ENCODE data around the gene RBM33. TPM values are rescaled to one million over a fixed set of nuclear protein-coding genes. Genes with fewer than 3 reads are reported as not detected.
A peak's percentile ranks its signal among the peaks of the same experiment; 100 is the strongest.

The RBM33 gene
- total and polyA plus RNA-seq, 2 of the 13 experiments (the other 11 are each of a cell fraction or from before 2014, with no cell fraction given), result 12.4 to 28.9 TPM

GRCh38 chr7:155618708-155619633 is 25.5 kb upstream of the RBM33 start (continued):
- TF ChIP-seq, protein P1, sequence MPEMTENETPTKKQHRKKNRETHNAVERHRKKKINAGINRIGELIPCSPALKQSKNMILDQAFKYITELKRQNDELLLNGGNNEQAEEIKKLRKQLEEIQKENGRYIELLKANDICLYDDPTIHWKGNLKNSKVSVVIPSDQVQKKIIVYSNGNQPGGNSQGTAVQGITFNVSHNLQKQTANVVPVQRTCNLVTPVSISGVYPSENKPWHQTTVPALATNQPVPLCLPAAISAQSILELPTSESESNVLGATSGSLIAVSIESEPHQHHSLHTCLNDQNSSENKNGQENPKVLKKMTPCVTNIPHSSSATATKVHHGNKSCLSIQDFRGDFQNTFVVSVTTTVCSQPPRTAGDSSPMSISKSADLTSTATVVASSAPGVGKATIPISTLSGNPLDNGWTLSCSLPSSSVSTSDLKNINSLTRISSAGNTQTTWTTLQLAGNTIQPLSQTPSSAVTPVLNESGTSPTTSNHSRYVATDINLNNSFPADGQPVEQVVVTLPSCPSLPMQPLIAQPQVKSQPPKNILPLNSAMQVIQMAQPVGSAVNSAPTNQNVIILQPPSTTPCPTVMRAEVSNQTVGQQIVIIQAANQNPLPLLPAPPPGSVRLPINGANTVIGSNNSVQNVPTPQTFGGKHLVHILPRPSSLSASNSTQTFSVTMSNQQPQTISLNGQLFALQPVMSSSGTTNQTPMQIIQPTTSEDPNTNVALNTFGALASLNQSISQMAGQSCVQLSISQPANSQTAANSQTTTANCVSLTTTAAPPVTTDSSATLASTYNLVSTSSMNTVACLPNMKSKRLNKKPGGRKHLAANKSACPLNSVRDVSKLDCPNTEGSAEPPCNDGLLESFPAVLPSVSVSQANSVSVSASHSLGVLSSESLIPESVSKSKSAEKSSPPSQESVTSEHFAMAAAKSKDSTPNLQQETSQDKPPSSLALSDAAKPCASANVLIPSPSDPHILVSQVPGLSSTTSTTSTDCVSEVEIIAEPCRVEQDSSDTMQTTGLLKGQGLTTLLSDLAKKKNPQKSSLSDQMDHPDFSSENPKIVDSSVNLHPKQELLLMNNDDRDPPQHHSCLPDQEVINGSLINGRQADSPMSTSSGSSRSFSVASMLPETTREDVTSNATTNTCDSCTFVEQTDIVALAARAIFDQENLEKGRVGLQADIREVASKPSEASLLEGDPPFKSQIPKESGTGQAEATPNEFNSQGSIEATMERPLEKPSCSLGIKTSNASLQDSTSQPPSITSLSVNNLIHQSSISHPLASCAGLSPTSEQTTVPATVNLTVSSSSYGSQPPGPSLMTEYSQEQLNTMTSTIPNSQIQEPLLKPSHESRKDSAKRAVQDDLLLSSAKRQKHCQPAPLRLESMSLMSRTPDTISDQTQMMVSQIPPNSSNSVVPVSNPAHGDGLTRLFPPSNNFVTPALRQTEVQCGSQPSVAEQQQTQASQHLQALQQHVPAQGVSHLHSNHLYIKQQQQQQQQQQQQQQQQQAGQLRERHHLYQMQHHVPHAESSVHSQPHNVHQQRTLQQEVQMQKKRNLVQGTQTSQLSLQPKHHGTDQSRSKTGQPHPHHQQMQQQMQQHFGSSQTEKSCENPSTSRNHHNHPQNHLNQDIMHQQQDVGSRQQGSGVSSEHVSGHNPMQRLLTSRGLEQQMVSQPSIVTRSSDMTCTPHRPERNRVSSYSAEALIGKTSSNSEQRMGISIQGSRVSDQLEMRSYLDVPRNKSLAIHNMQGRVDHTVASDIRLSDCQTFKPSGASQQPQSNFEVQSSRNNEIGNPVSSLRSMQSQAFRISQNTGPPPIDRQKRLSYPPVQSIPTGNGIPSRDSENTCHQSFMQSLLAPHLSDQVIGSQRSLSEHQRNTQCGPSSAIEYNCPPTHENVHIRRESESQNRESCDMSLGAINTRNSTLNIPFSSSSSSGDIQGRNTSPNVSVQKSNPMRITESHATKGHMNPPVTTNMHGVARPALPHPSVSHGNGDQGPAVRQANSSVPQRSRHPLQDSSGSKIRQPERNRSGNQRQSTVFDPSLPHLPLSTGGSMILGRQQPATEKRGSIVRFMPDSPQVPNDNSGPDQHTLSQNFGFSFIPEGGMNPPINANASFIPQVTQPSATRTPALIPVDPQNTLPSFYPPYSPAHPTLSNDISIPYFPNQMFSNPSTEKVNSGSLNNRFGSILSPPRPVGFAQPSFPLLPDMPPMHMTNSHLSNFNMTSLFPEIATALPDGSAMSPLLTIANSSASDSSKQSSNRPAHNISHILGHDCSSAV (CRISPR knock-in tag; IDR thresholded peaks at IDR 0.05; ENCODE audit: borderline replicate concordance), result no peak
- TF ChIP-seq ZNF3 (CRISPR knock-in tag; IDR thresholded peaks at IDR 0.05), result no peak
- TF ChIP-seq HIC2 (CRISPR knock-in tag; IDR thresholded peaks at IDR 0.05; ENCODE audit: low read depth), result no peak; the same call in 1 of the 2 replicates
- 0 out of 2 replicates have a peak, but pooled peaks have one; percentile 43 for TF ChIP-seq CAMTA2 (CRISPR knock-in tag; IDR thresholded peaks at IDR 0.05; ENCODE audit: borderline replicate concordance)
- TF ChIP-seq ZNF382 (CRISPR knock-in tag; IDR thresholded peaks at IDR 0.05; ENCODE audit: borderline replicate concordance), result no peak
- TF ChIP-seq IRF2 (CRISPR knock-in tag; IDR thresholded peaks at IDR 0.05), result peak; percentile 47
- peak; percentile 91 for TF ChIP-seq TBX2 (CRISPR knock-in tag; IDR thresholded peaks at IDR 0.05; ENCODE audit: borderline replicate concordance)
- TF ChIP-seq, protein P2, sequence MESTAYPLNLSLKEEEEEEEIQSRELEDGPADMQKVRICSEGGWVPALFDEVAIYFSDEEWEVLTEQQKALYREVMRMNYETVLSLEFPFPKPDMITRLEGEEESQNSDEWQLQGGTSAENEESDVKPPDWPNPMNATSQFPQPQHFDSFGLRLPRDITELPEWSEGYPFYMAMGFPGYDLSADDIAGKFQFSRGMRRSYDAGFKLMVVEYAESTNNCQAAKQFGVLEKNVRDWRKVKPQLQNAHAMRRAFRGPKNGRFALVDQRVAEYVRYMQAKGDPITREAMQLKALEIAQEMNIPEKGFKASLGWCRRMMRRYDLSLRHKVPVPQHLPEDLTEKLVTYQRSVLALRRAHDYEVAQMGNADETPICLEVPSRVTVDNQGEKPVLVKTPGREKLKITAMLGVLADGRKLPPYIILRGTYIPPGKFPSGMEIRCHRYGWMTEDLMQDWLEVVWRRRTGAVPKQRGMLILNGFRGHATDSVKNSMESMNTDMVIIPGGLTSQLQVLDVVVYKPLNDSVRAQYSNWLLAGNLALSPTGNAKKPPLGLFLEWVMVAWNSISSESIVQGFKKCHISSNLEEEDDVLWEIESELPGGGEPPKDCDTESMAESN (CRISPR knock-in tag; conservative IDR thresholded peaks at IDR 0.05), result peak; percentile 57; the same call in 1 of the 2 replicates
- TF ChIP-seq EP300 (IDR thresholded peaks at IDR 0.05; ENCODE audit: low read depth in 2 of 2, low read length in 2 of 2), result peak in 1 of 2 experiments; percentile 88; a peak in 3 of 4 replicates
- TF ChIP-seq EP300 (CRISPR knock-in tag; IDR thresholded peaks at IDR 0.05; ENCODE audit: borderline replicate concordance), result peak; percentile 77; the same call in 1 of the 2 replicates
- TF ChIP-seq ZNF580 (CRISPR knock-in tag; IDR thresholded peaks at IDR 0.05; ENCODE audit: borderline replicate concordance, low read depth), result peak; percentile 59; the same call in 1 of the 2 replicates
- no peak for TF ChIP-seq ZSCAN22 (CRISPR knock-in tag; IDR thresholded peaks at IDR 0.05)
- TF ChIP-seq ZNF616 (CRISPR knock-in tag; IDR thresholded peaks at IDR 0.05; ENCODE audit: low read depth), result no peak
- no peak for TF ChIP-seq ZNF354B (CRISPR knock-in tag; IDR thresholded peaks at IDR 0.05)
- peak; percentile 62; the same call in 1 of the 2 replicates for TF ChIP-seq HMG20A (CRISPR knock-in tag; IDR thresholded peaks at IDR 0.05; ENCODE audit: borderline replicate concordance)
- no peak for TF ChIP-seq TBP (CRISPR knock-in tag; IDR thresholded peaks at IDR 0.05)
